CD14-positive monocyte (primary cell): ENCODE data around the gene CAMTA1. TPM values are rescaled to one million over a fixed set of nuclear protein-coding genes. Genes with fewer than 3 reads are reported as not detected.

Source experiments
- DNase-seq, 3 donors: peaks; one replicate each; pipeline ENCODE4 v3.0.0-alpha.2; 2011 to 2022
- H2AFZ ChIP-seq: 2 replicates; pipeline ENCODE4 v1.6.0; 2012; ENCODE audit warnings: mild to moderate bottlenecking, low read depth, low read length, inconsistent platforms; ENCODE audit not compliant: insufficient read depth, poor library complexity, severe bottlenecking
- H3K27ac ChIP-seq, 2 donors: 1 replicate in 1 of 2; 2 replicates in 1 of 2; pipeline ENCODE4 v1.5.1; 2012 to 2013; ENCODE audit warnings: low read length in 2 of 2, control low read depth in 1 of 2, inconsistent platforms in 1 of 2, low read depth in 1 of 2, mild to moderate bottlenecking in 1 of 2
- H3K27me3 ChIP-seq, 2 donors: one replicate each; pipeline versions ENCODE4 v1.6.0 to v1.6.1; 2011 to 2013; ENCODE audit warnings: low read length in 2 of 2; ENCODE audit not compliant: control insufficient read depth in 2 of 2, insufficient read depth in 2 of 2
- H3K36me3 ChIP-seq, 2 donors: replicated peaks in 1 of 2; 1 replicate in 1 of 2; 2 replicates in 1 of 2; pipeline versions ENCODE4 v1.5.1 to v1.6.1; 2012 to 2013; ENCODE audit warnings: low read length in 2 of 2, control low read depth in 1 of 2, inconsistent platforms in 1 of 2, mild to moderate bottlenecking in 1 of 2; ENCODE audit not compliant: insufficient read depth in 2 of 2, control insufficient read depth in 1 of 2
- H3K4me1 ChIP-seq, 2 donors: 1 replicate in 1 of 2; 2 replicates in 1 of 2; pipeline versions ENCODE4 v1.5.1 to v1.6.1; 2012 to 2013; ENCODE audit warnings: low read length in 2 of 2, control low read depth in 1 of 2, inconsistent platforms in 1 of 2, mild to moderate bottlenecking in 1 of 2, moderate library complexity in 1 of 2; ENCODE audit not compliant: insufficient read depth in 2 of 2, control insufficient read depth in 1 of 2
- H3K4me2 ChIP-seq: replicated peaks from 2 replicates; pipeline ENCODE3; 2012; ENCODE audit warnings: low read length, moderate library complexity, mild to moderate bottlenecking; ENCODE audit not compliant: poor library complexity, severe bottlenecking; ENCODE audit errors: extremely low read depth
- H3K4me3 ChIP-seq, 3 experiments: fragments of 200-600 bp in 1 of 3; sonication (generic) in 1 of 3; replicated peaks in 1 of 3; 1 replicate in 2 of 3; 2 replicates in 1 of 3; pipeline ENCODE4 v1.5.1; 2011 to 2013; ENCODE audit warnings: low read length in 3 of 3, mild to moderate bottlenecking in 3 of 3, control low read depth in 2 of 3, low read depth in 2 of 3, inconsistent platforms in 1 of 3, moderate library complexity in 1 of 3
- H3K79me2 ChIP-seq: 2 replicates; pipeline ENCODE4 v1.6.0; 2012; ENCODE audit warnings: mild to moderate bottlenecking, control low read depth, inconsistent platforms, low read length, moderate library complexity; ENCODE audit not compliant: insufficient read depth
- H3K9ac ChIP-seq: 2 replicates; pipeline ENCODE4 v1.6.0; 2017; ENCODE audit warnings: low read length, mild to moderate bottlenecking; ENCODE audit not compliant: insufficient read depth, poor library complexity, severe bottlenecking
- H3K9me3 ChIP-seq, 2 donors: replicated peaks in 1 of 2; 1 replicate in 1 of 2; 2 replicates in 1 of 2; pipeline versions ENCODE4 v1.5.1 to v1.6.1; 2012 to 2013; ENCODE audit warnings: low read length in 2 of 2, control low read depth in 1 of 2; ENCODE audit not compliant: control insufficient read depth in 1 of 2, insufficient read depth in 1 of 2
- H4K20me1 ChIP-seq: 2 replicates; pipeline ENCODE4 v1.6.0; 2012; ENCODE audit warnings: mild to moderate bottlenecking, low read length, control low read depth, moderate library complexity; ENCODE audit not compliant: insufficient read depth
- H3K27ac Mint-ChIP-seq, 7 donors: one replicate each; pipeline ENCODE4 v1.8.0; 2020; ENCODE audit warnings: mild to moderate bottlenecking in 7 of 7, mixed read lengths in 7 of 7, moderate library complexity in 6 of 7, inconsistent platforms in 2 of 7
- H3K27me3 Mint-ChIP-seq, 3 donors: one replicate each; pipeline ENCODE4 v1.8.0; 2021 to 2022; ENCODE audit warnings: low read depth in 3 of 3, mild to moderate bottlenecking in 3 of 3, mixed read lengths in 3 of 3, moderate library complexity in 3 of 3, inconsistent platforms in 1 of 3
- H3K36me3 Mint-ChIP-seq, 2 donors: one replicate each; pipeline ENCODE4 v1.8.0; 2020; ENCODE audit warnings: mixed read lengths in 2 of 2, inconsistent platforms in 1 of 2, mild to moderate bottlenecking in 1 of 2
- H3K4me1 Mint-ChIP-seq: one replicate; pipeline ENCODE4 v1.8.0; 2020; ENCODE audit warnings: mild to moderate bottlenecking, mixed read lengths
- H3K4me3 Mint-ChIP-seq, 2 donors: one replicate each; pipeline ENCODE4 v1.8.0; 2020; ENCODE audit warnings: mild to moderate bottlenecking in 2 of 2, mixed read lengths in 2 of 2, moderate library complexity in 1 of 2
- H3K9me3 Mint-ChIP-seq, 7 donors: one replicate each; pipeline ENCODE4 v1.8.0; 2020 to 2022; ENCODE audit warnings: mixed read lengths in 7 of 7, mild to moderate bottlenecking in 6 of 7, moderate library complexity in 6 of 7, inconsistent platforms in 2 of 7
- WGBS: methylation state at CpG from one replicate; pipeline ENCODE4 v1.1.5; 2013; ENCODE audit warnings: missing lambda C conversion rate; ENCODE audit not compliant: insufficient coverage; 5-methylcytosine and 5-hydroxymethylcytosine counted together
- intact Hi-C, 2 donors: fragments of 100-400 bp; cut with micrococcal nuclease; formaldehyde crosslinking; loops; one replicate each; pipeline versions ENCODE4 v1.15.0 to v1.15.1; 2023
- polyA plus RNA-seq, 3 donors: library from polyadenylated mRNA; depleted of rRNA in 1 of 3; unstranded in 2 of 3; stranded (reverse) in 1 of 3; fragments of 300-500 nt in 2 of 3; fragments of >200 nt in 1 of 3; fragmentation: Illumina TruSeq in 2 of 3; gene quantifications; 1 replicate in 2 of 3; 2 replicates in 1 of 3; pipeline ENCODE4 v1.2.3, GENCODE V29; 2012 to 2021
- TF ChIP-seq, protein P1 (sequence below): fragments of 200-600 bp; IDR thresholded peaks from one replicate; pipeline ENCODE4 v1.8.0; 2022; ENCODE audit warnings: antibody characterized with exemption, mild to moderate bottlenecking

The CAMTA1 gene
- polyA plus RNA-seq, 3 donors, result 52.0 to 89.6 (median 78.3) TPM

DNA sequence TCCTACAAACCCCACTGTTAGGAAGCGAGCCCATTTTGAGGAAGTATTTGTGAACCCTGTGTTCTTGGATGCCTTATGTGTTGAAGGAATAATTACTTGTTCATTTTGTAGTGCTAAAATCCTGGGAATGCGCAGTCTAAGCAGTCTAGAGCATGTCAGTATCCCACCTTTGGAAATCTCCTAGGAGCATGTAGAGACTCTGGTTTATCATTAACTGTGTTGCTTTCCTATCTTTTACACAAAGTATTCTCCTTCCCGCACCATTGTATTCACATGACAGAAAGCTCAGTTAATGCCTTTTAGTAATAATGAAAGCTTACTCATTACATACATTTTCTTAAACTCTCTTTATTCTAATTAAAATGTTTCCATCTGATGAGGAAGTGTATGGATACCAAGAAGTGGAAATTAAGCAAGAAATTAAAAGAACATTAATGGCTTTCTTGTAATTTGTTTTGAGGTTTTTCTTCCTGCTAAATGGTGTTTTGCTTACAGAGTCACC lies 99.4 kb downstream of the CAMTA1 start:
- H3K9me3 ChIP-seq, result no peaks in the 10 kb centered on the region
- TF ChIP-seq, protein P1, sequence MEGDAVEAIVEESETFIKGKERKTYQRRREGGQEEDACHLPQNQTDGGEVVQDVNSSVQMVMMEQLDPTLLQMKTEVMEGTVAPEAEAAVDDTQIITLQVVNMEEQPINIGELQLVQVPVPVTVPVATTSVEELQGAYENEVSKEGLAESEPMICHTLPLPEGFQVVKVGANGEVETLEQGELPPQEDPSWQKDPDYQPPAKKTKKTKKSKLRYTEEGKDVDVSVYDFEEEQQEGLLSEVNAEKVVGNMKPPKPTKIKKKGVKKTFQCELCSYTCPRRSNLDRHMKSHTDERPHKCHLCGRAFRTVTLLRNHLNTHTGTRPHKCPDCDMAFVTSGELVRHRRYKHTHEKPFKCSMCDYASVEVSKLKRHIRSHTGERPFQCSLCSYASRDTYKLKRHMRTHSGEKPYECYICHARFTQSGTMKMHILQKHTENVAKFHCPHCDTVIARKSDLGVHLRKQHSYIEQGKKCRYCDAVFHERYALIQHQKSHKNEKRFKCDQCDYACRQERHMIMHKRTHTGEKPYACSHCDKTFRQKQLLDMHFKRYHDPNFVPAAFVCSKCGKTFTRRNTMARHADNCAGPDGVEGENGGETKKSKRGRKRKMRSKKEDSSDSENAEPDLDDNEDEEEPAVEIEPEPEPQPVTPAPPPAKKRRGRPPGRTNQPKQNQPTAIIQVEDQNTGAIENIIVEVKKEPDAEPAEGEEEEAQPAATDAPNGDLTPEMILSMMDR, result no peak
- no peak overlapping the region for H3K27ac ChIP-seq
- no peak overlapping the region for H3K9ac ChIP-seq
- H3K4me3 ChIP-seq, result no peak overlapping the region
- H3K27me3 ChIP-seq, result no peaks in the 10 kb centered on the region
- H3K79me2 ChIP-seq, result no peaks in the 10 kb centered on the region
- DNase-seq, result no peak
- no peaks in the 10 kb centered on the region for H3K4me1 ChIP-seq
- H3K9me3 Mint-ChIP-seq, result peaks cover 0 to 2% (median 0%) of the 10 kb centered on the region in 7 donors
- H3K4me1 Mint-ChIP-seq, result no peaks in the 10 kb centered on the region
- H4K20me1 ChIP-seq, result no peaks in the 10 kb centered on the region
- H2AFZ ChIP-seq, result no peak overlapping the region
- intact Hi-C loops, result loop anchor here in 1 of 2 donors (5.0 to 10.0 kb wide), 2 partner anchors 90 to 162 kb away; no protein-coding TSS in a partner anchor
- H3K4me2 ChIP-seq, result no peak overlapping the region
- H3K27ac Mint-ChIP-seq, result no peak overlapping the region
- no peak overlapping the region for H3K4me3 Mint-ChIP-seq
- no CpG with 5 or more reads among the region's 3 CpGs for WGBS
- H3K27me3 Mint-ChIP-seq, result peaks cover 0 to 3% (median 0%) of the 10 kb centered on the region in 3 donors
- H3K36me3 ChIP-seq, result peaks cover 3 to 18% of the 10 kb centered on the region in 2 donors
- peaks cover 23 to 26% of the 10 kb centered on the region in 2 donors for H3K36me3 Mint-ChIP-seq

DNA sequence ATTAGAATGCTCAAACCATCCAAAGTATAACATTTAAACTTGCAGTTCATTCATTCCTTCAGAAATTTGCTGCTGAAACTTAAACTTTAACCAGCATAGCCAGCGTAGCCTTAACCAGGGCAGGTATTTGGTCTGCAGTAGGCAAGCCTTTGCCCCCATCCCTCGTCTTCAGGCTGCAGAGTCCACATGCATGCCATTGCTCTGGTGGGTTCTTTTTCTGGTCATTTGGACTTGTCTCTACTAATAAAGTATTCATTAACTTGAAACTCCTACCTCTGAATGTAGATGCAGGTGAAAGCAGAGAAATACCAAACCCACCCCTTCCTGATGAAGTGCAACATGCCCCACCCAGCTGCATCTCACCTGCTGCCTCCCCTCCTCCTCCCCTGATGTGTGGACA lies 100.2 kb downstream of the CAMTA1 start:
- Histone ChIP-seq H4K20me1 (no peaks in the 10 kb centered on the region), H3K4me1 (no peaks in the 10 kb centered on the region), H3K9ac (no peak overlapping the region), H3K27ac (no peak overlapping the region), H3K4me2 (no peak overlapping the region), H3K9me3 (no peaks in the 10 kb centered on the region), H2AFZ (no peak overlapping the region), H3K79me2 (no peaks in the 10 kb centered on the region), H3K4me3 (no peak overlapping the region), H3K27me3 (no peaks in the 10 kb centered on the region), H3K36me3 (peaks cover 3 to 17% of the 10 kb centered on the region in 2 donors)
- no peak overlapping the region for H3K27ac Mint-ChIP-seq
- H3K36me3 Mint-ChIP-seq, result peaks cover 23 to 26% of the 10 kb centered on the region in 2 donors
- H3K27me3 Mint-ChIP-seq, result peaks cover 0 to 3% (median 0%) of the 10 kb centered on the region in 3 donors
- H3K4me3 Mint-ChIP-seq, result no peak overlapping the region
- 80% methylated on average over 1 of the region's 2 CpGs for WGBS
- TF ChIP-seq, protein P1, result no peak
- intact Hi-C loops, result loop anchor here in 1 of 2 donors (10.0 kb wide), 1 partner anchor 91 kb away; no protein-coding TSS in a partner anchor
- H3K4me1 Mint-ChIP-seq, result no peaks in the 10 kb centered on the region
- DNase-seq, result no peak
- H3K9me3 Mint-ChIP-seq, result peaks cover 0 to 2% (median 0%) of the 10 kb centered on the region in 7 donors
